Renal cortical epithelial cell (primary cell): ENCODE data around the gene PDE10A. TPM values are rescaled to one million over a fixed set of nuclear protein-coding genes. Genes with fewer than 3 reads are reported as not detected.
A peak's percentile ranks its signal among the peaks of the same experiment; 100 is the strongest.

ENCODE experiments used
- DNase-seq: peaks from one replicate; pipeline ENCODE4 v3.0.0-alpha.2; 2011; ENCODE audit warnings: low read depth
- total RNA-seq: library from RNA; depleted of rRNA; stranded (reverse); fragments of >200 nt; gene quantifications from 2 replicates; pipeline ENCODE4 v1.2.3, GENCODE V29; 2014

PDE10A gene
- total RNA-seq, 1 donor from 2014 or later = 52.1 TPM

DNA sequence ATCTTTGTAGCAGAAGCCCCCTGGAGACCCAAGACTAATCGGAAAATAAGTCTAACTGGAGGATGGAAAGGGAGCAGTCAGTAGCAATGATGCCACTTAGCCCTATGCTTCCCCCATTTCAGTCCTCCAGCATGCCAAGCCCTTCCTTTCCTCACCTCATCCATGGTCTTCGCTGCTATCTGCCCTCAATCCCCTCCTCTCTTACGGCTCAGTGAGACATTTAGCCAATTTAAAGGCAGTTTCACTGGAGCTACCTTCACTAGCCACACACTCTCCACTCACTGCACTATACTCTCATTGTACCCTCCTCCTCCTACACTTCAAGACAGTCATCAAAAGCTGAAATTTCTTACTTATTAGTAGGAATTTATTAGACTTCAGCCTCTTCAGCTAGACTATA is 111.2 kb downstream of the PDE10A start:
- DNase-seq = no peak

DNA sequence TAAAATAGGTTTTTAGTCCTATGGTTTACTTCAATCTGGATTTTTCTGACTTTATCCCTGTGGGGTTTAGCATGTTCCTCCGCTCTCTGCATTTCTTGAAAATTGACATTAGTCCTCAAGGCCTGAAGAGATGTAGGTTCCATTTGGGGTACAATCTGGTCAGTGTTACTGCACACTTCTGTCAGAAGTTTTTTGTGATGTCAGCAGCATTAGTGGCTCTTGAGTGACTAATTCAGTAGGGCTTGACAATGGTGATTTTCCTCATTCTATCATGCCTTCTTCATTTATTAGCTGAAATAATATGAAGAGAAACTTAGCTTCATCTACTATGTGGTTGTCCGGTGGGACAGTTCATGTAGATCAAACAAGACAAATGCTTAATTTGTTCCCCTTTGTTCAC is 114.6 kb downstream of the PDE10A start:
- DNase-seq = no peak

DNA sequence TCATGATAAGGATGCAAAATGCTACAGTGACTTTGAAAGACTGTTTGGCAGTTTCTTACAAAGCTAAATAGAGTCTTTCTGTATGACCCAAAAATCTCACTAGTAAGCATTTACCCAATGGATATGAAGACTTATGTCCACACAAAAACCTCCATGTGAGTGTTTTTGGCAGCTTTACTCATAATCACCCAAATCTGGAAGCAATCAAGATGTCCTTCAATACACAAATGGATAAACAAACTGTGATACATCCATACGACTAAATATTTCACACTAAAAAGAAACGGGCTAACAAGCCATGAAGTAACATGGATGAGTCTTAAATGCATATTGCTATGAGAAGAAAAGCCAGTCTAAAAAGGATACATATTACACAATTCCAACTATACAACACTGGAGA is 117.2 kb downstream of the PDE10A start:
- no peak for DNase-seq

DNA sequence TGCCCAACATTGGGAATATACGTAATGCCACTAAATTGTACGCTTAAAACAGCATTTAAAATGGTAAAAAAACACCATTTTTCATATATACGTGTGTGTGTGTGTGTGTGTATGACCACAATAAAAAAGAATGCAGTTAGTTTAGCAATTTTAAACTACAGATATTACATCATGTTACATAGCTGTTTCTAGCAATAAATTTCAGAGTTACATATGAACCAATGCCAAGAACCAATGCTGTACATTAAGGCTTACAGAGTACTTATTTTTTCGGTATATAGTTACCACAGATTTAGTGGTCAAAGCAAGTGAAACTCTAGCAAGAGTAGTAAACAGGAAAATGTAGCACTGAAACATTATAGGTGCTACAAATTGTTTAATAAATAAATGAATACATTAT is 119.3 kb downstream of the PDE10A start:
- no peak for DNase-seq

DNA sequence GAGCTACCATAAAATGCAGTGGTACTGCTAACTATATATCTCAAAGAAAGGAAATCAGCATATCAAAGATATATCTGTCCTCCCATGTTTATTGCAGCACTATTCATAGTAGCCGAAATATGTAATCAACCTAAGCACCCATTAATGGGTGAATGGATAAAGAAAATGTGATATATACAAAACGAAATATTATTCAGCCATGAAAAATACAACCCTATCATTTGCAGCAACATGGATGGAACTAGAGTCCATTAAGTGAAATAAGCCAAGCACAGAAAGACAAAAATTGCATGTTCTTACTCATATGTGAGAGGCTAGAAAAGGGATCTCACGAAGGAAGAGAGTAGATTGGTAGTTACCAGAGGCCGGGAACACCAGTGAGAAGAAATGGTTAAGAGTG is 126.1 kb downstream of the PDE10A start:
- no peak for DNase-seq

DNA sequence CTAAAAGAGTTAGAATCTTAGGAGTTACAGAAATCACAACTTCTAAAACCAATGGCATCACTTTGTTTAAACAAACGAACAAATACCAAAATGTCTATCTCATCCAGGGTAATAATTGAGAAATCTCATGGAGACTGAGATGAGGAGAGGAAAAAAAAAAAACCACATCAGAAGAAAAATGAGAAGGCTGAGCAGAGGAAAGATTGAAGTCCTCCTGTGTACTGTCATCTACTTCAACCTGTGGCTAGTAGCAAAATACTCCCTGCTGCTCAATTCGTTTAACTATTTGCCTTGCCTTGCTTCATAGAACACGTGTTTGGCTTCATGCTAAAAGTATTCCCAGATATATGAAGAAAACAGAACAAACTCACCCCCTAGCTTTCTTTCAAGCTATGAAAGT is 143.7 kb downstream of the PDE10A start:
- DNase-seq = peak; percentile 13

DNA sequence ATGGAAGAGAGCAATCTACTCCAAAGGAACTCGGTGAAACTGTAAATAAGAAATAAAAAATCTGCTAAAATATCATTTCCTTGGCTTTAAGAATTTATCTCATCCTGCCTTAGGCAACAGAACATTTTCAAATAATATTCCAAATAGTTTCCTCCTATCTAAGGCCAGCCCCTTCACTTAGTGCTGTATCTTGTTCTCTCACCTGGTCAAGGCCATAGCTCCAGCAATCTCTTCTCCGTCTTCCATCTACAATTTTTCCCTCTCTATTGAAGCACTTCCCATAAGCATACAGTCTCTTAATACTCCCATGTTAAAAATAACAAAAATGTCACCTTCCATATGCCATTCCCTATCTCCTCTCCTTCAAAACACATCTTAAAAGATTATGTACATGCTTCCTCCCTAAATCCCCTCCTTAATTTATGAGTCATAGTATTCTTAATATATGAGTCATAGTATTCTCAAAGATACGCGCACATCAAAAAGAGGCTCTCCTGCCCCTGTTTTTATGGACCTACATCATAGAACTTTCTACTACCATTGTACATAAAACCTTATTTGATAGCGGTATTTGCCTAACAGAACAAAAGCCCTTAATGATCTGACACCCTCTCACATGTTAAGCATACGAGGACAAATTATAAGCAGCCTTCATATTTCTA is 146.9 kb downstream of the PDE10A start:
- DNase-seq = peak; percentile 73

DNA sequence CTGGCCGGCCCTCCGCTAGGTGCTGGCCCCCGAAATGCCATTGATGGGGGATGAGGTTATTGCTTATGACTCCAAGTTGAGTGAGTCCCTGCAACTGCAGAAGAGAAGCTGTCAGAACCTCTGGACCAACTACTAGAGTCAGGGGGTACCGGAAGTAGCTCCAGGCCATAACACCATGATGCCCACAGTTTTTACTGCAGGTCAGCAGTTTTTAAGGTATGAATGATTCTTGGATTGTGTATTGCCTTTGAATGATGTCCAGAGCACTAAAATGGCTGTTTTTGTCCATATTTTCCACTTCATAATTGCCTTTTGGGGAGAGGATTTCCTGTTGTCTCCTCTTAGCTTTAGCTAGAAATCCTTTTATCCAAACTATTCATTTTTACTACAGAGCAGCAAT is 148.4 kb downstream of the PDE10A start:
- DNase-seq = no peak

DNA sequence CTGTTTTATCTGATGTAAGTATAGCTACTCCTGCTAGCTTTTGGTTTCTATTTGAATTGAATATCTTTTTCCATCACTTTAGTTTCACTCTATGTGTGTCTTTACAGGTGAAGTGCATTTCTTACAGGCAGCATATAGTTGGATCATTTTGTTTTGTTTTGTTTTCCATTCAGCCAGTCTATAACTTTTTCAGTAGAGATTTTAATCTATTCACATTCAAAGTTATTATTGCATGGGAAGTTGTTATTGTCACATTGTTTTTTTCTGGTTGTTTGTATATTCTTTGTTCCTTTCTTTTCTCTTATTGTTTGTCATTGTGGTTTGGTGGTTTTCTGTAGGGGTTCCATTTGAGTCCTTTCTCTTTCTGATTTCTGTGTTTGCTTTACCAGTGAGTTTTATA is 151.2 kb downstream of the PDE10A start:
- DNase-seq = no peak

DNA sequence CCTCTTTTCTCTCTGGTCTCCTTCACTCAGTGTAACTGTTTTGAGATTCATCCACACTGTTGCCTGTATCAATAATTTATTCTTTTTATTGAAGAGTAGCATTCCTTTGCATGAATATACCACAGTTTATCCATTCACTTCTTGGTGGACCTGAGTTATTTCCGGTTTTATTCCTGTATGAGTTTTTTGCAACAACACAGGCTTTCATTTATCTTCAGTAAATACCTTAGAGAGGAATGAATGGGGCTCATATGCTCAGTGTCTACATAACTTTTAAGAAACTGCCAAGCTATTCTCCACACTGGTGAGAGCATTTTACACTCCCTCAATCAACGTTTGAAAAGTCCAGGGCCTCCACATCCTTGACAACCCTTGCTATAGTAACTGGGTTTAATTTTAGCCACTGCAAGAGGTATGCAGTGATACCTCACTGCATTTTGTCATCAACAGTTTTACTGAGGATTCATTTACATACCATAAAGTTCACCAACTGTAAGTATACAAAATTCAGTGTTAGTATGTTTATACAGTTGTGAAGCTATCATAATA is 154.6 kb downstream of the PDE10A start:
- no peak for DNase-seq

DNA sequence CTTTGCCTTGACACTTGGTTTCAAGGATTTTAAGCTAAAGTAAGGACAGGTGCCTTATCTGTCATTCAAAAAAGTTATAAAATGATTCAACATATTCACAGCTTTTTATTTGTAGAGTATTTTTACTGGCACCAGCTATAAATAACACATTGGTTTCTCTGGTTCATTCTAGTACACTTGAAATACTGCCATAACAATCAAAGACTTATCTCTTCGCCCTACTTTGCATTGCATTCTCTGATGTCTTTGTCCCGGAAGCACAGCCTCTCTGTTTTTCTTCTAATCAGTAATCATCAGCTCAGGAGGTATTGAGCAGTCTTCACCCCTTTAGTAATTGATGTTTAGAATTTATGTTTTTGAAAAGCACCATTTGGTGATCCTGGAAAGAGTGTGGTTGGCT is 156.4 kb downstream of the PDE10A start:
- no peak for DNase-seq

DNA sequence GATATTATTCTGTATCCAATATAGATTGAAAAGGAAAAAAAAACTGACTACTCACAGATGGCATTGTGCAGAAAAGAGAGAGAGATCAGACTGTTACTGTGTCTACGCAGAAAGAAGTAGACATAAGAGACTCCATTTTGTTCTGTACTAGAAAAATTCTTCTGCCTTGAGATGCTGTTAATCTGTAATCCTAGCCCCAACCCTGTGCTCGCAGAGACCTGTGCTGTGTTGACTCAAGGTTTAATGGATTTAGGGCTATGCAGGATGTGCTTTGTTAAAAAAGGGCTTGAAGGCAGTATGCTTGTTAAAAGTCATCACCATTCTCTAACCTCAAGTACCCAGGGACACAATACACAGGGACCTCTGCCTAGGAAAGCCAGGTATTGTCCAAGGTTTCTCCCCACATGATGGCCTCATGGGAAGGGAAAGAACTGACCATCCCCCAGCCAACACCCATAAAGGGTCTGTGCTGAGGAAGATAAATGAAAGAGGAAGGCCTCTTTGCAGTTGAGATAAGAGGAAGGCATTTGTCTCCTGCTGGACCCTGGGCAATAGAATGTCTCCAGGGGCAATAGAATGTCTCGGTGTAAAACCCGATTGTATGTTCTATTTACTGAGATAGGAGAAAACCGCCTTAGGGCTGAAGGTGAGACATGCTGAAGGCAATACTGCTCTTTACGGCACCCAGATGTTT is 162.7 kb downstream of the PDE10A start:
- DNase-seq = peak; percentile 52

DNA sequence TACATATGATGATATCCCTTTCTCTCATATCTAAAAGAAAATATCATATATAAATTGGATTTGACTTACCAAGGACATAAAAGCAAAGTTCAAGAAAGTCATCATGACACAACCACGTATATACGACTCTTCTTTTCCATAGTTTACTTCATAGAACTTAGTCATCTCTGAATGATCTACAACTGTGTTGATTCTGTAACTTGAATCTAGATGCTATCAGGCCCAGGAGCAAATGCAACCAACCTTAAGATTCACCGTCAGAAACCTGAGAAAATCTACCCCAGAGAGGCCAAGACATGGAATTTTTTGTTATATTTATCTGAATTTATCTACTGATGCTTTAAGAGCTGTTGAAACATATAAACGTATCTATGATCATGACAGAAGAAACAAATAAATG is 165.6 kb downstream of the PDE10A start:
- no peak for DNase-seq

DNA sequence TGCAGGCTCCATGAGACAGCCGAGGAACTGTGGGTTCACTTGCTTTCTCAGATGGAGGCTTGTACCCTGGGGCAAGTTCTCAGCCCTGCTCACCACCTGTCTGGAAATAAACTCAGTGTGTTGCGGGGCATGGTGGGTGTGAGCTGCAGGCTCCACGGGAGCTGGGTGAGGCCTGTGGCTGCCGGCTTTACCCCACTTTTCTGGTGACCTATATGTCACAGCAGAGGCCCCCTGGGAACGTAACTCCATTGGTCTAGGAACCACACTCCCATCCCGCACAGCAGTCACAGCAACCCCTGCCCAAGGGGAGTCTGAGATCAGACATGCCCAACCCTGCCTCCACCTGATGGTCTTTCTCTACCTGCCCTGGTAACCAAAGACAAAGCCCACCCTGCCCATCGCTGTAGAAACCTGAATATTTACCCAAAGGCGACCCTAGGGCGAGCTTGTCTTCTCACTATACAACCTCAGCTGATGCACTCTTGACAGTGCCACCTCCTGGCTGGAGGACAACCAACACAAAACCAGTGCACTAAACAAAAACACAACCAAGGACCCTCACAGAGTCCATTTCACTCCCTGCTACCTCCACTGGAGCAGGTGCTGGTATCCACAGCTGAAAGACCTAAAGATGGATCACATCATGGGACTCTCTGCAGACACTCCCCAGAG is 174.3 kb downstream of the PDE10A start:
- no peak for DNase-seq

DNA sequence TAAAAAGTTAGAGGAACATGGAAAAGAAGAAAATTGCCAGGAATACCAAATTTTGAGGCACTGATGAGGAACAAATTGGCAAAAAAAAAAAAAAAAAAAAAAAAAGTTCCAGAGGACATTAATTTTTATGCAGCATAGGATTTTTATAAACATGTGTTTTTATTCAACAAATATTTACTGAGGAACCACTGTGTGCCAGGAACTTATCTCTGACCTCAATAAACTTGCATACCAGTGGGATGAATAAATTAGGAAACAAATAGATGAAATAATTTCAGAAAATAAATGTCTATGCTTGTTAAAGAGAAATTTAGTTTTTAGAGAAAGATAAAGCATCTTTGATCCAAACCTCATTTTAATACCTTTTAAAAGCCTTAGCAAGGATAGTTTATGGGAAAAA is 175.1 kb downstream of the PDE10A start:
- DNase-seq = no peak

DNA sequence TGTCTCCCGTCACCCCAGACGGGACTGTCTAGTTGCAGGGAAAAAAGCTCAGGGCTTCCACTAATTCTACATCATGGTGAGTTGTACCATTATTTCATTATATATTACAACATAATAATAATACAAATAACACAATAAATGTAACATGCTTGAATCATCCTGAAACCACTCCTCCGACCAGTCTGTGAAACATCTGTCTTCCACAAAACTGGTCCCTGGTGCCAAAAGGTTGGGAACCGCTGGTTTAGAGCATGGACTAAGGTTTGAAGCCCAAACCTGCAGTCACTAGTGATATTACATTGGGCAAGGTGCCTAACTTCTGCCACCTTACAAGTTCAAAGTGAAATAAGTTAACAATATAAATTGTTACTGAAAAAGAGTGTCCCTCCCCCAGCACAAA is 175.7 kb downstream of the PDE10A start:
- no peak for DNase-seq

DNA sequence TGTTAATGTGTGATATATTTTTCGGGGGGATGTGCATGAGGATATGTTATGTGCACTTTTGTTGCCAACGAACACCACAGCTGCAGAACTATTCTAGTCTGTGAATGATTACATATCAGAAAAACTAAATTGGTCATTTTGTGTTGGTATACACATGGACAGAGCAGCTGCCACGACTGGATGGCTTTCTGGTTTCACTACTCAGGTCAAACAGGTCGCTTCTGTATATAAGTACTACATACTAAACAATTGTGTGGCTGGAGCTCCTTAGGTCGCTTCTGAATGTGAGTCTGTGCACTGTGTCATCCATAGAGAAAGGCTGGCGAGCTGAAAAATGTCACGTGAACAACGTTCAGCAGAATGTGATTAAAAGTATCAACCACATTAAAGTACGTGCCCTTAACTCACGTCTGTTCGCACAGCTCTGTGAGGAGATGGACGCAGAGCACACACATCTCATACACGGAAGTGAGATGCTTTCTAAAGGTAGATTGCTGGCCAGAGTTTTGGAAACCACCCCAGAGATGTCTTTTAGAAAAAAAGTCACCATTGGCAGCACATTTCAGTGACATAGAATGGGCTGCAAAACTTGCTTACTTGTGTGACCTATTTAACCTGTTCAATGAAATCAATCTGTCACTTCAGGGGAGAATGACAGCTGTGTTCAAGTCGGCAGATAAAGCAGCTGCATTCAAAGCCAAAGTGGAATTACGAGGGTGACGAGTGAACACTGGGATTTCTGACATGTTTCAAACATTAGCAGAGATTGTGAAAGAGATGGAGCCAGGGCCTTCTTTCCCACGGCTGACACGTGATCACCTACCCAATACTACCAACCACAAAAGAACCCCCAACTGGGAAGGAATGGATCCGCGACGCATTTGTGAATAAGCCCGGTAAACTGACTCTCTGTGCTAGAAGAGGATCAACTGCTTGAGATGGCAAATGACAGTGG is 176.6 kb downstream of the PDE10A start:
- no peak for DNase-seq

DNA sequence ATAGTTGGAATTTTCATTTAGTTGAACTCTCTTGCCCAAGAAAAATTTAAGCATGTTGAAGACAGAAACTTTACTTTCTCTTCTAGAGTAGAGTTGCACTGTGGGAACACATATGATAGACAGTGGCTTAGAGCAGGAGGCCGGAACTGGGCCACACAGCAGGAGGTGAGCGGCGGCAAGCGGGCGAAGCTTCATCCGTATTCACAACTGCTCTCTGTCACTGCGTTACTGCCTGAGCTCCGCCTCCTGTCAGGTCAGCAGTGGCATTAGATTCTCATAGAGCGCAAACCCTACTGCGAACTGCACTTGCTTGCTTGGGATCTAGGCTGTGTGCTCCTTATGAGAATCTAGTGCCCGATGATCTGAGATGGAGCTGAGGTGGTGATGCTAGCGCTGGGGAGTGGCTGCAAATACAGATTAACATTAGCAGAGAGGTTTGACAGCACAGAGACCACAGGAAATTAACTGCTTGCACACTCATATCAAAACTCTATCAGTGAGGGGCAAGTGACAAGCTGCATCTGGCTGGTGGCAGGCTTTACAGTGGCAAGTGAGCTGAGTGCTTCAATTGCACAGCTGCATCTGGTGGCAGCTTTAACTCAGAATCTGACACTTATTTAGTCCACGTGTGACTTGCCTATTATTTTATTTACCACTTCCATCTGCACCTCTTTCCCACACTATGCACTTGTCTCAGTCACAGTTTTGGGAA is 178.7 kb downstream of the PDE10A start:
- no peak for DNase-seq

DNA sequence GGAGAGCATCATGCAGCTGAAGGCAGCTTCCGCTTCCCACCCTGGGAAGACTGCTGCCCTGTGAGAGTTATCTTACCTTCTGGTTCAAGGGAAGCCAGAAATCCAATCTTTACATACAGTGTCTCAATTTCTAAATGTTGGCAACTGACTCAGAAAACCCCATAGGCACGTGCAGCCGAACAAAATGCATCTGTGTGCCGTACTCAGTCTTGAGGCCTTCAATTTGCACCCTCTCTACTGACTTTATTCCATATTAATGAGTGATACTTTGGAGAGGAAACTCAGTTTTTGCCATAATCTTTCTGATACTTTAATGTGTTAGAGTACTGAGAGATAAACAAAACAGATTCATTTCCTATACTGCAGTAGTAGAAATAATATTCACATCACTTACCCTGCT is 181.1 kb downstream of the PDE10A start:
- DNase-seq = no peak

DNA sequence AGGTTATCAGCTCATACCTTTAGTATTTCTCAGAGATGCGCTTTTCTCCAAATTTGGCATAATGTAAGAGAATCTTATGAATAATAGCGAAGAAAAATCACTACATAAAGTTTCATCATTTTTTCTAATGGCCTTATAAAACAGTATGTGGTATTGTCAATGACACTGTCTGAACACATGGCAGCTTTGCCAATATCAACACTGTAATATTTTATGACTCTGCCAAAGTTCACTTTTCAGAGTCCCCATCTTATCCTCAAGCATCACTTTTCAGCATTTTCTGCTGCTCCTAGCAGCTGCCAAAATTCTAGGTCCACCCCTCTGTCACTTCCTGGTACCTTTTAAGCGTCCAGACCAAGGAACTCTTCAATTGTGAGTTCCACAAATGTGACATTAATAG is 182.1 kb downstream of the PDE10A start:
- no peak for DNase-seq

DNA sequence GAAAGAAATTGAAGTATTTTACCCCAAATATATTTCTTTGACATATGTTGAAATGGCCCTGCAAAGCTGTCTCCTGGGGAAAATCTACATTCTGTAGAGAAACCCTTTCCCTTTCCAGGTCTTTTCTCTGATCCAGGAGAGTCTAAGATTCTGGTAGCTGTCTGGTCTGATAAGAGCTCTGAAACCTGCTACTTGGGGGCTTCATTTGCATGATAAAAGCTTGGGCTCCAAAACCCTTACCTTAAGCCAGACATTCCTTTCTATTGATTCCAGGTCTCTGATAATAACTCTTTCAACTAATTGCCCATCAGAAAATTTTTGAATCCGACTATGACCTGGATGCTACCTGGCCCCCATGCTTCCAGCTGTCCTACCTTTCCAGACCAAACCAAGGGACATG is 184.5 kb downstream of the PDE10A start:
- DNase-seq = no peak
